DOHH2 (cell line): ENCODE data around the gene TMEM94.
"Not testable (repeated sequence)": the region's sequence is repeated elsewhere in the genome, so short reads cannot be mapped to it uniquely, and the experiment has no call there.

Source experiments
- H3F3A ChIP-seq: fragments of 200-600 bp; sonication (generic), shearing (Covaris generic); 2 replicates; pipeline ENCODE4 v1.6.0; 2016; ENCODE audit warnings: antibody characterized with exemption, mild to moderate bottlenecking; ENCODE audit not compliant: control insufficient read depth, insufficient read depth
- H3K27ac ChIP-seq: fragments of 200-600 bp; sonication (generic); 2 replicates; pipeline ENCODE4 v1.5.1; 2014; ENCODE audit warnings: low read depth, mild to moderate bottlenecking, low read length, moderate library complexity
- H3K27me3 ChIP-seq: fragments of 200-600 bp; sonication (generic); 2 replicates; pipeline ENCODE4 v1.6.1; 2014; ENCODE audit warnings: mild to moderate bottlenecking, low read length, mixed read lengths; ENCODE audit not compliant: control insufficient read depth
- H3K36me3 ChIP-seq: fragments of 200-600 bp; sonication (generic); 2 replicates; pipeline ENCODE4 v1.6.1; 2014; ENCODE audit warnings: mild to moderate bottlenecking, low read length, moderate library complexity, mixed read lengths; ENCODE audit not compliant: control insufficient read depth
- H3K4me1 ChIP-seq: fragments of 200-600 bp; sonication (generic); 2 replicates; pipeline ENCODE4 v1.6.1; 2014; ENCODE audit warnings: mild to moderate bottlenecking, low read length, mixed read lengths; ENCODE audit not compliant: control insufficient read depth
- H3K4me2 ChIP-seq: fragments of 200-600 bp; sonication (generic); 2 replicates; pipeline ENCODE4 v1.6.0; 2014; ENCODE audit warnings: mild to moderate bottlenecking, low read length, moderate library complexity
- H3K4me3 ChIP-seq: fragments of 200-600 bp; sonication (generic); 2 replicates; pipeline ENCODE4 v1.5.1; 2014; ENCODE audit warnings: mild to moderate bottlenecking, low read length, mixed read lengths
- H3K79me2 ChIP-seq: fragments of 200-600 bp; sonication (generic); 2 replicates; pipeline ENCODE4 v1.6.1; 2014; ENCODE audit warnings: mild to moderate bottlenecking, low read length, mixed read lengths; ENCODE audit not compliant: control insufficient read depth
- H3K9me2 ChIP-seq: fragments of 200-600 bp; sonication (generic); replicated peaks from 2 replicates; pipeline ENCODE4 v1.6.1; 2014; ENCODE audit warnings: mild to moderate bottlenecking, low read length, mixed read lengths; ENCODE audit not compliant: control insufficient read depth
- H3K9me3 ChIP-seq: fragments of 200-600 bp; sonication (generic); 2 replicates; pipeline ENCODE4 v1.6.1; 2014; ENCODE audit warnings: antibody characterized with exemption, low read length, mixed read lengths; ENCODE audit not compliant: control insufficient read depth, insufficient read depth
- H4K20me1 ChIP-seq: fragments of 200-600 bp; sonication (generic); 2 replicates; pipeline ENCODE4 v1.6.0; 2014; ENCODE audit warnings: low read depth, mild to moderate bottlenecking, antibody characterized with exemption, low read length, moderate library complexity; ENCODE audit not compliant: control insufficient read depth, insufficient read depth
- CTCF ChIP-seq: fragments of 200-600 bp; sonication (generic); IDR thresholded peaks from one replicate; pipeline ENCODE4 v1.5.1; 2014; ENCODE audit warnings: antibody characterized with exemption, mild to moderate bottlenecking, low read depth, low read length; ENCODE audit not compliant: poor library complexity, severe bottlenecking
- EZH2phosphoT487 ChIP-seq: fragments of 200-600 bp; sonication (generic); IDR thresholded peaks from 2 replicates; pipeline ENCODE4 v1.6.1; 2017; ENCODE audit warnings: borderline replicate concordance, mild to moderate bottlenecking, antibody characterized with exemption, low read length, moderate library complexity, mixed read lengths

The TMEM94 gene

GRCh38 chr17:75445296-75445695 is 11.1 kb upstream of the TMEM94 start:
- no peaks in the 10 kb centered on the region for H3K36me3 ChIP-seq
- H3K4me2 ChIP-seq = no peak overlapping the region
- H3K27me3 ChIP-seq = no peaks in the 10 kb centered on the region
- H3F3A ChIP-seq = no peaks in the 10 kb centered on the region
- no peaks in the 10 kb centered on the region for H4K20me1 ChIP-seq
- no peaks in the 10 kb centered on the region for H3K79me2 ChIP-seq
- no peaks in the 10 kb centered on the region for H3K9me3 ChIP-seq
- TF ChIP-seq CTCF = no peak
- no peak for TF ChIP-seq EZH2phosphoT487
- no peak overlapping the region for H3K4me3 ChIP-seq
- H3K27ac ChIP-seq = no peak overlapping the region
- no peaks in the 10 kb centered on the region for H3K9me2 ChIP-seq
- H3K4me1 ChIP-seq = no peaks in the 10 kb centered on the region

GRCh38 chr17:75445896-75446295 is 10.5 kb upstream of the TMEM94 start:
- not testable (repeated sequence) for H3K4me1 ChIP-seq, H3K27ac ChIP-seq, H3K9me3 ChIP-seq, H3K4me2 ChIP-seq, H3K9me2 ChIP-seq, H3K36me3 ChIP-seq, H3K4me3 ChIP-seq, H3F3A ChIP-seq, H3K27me3 ChIP-seq, H3K79me2 ChIP-seq, H4K20me1 ChIP-seq

GRCh38 chr17:75447951-75448856 is 8.2 kb upstream of the TMEM94 start:
- no peaks in the 10 kb centered on the region for H3K27me3 ChIP-seq
- TF ChIP-seq CTCF (no peak), EZH2phosphoT487 (no peak)
- no peak overlapping the region for H3K4me2 ChIP-seq
- no peaks in the 10 kb centered on the region for H3K4me1 ChIP-seq
- no peaks in the 10 kb centered on the region for H3K9me2 ChIP-seq
- H3K36me3 ChIP-seq = no peaks in the 10 kb centered on the region
- H3K79me2 ChIP-seq = no peaks in the 10 kb centered on the region
- no peak overlapping the region for H3K4me3 ChIP-seq
- no peak overlapping the region for H3K27ac ChIP-seq
- H3F3A ChIP-seq = no peaks in the 10 kb centered on the region
- H4K20me1 ChIP-seq = no peaks in the 10 kb centered on the region
- H3K9me3 ChIP-seq = no peaks in the 10 kb centered on the region

- no peak for TF ChIP-seq EZH2phosphoT487
- no peak for TF ChIP-seq CTCF
- Histone ChIP-seq H3K27ac (no peak overlapping the region), H3K27me3 (no peaks in the 10 kb centered on the region), H3K4me2 (no peak overlapping the region), H3K9me2 (no peaks in the 10 kb centered on the region), H3F3A (no peaks in the 10 kb centered on the region), H3K36me3 (no peaks in the 10 kb centered on the region), H3K9me3 (no peaks in the 10 kb centered on the region), H3K4me3 (no peak overlapping the region), H3K4me1 (peaks cover 12% of the 10 kb centered on the region), H3K79me2 (no peaks in the 10 kb centered on the region), H4K20me1 (no peaks in the 10 kb centered on the region)
Measured at GRCh38 chr17:75450270-75450669, 6.2 kb upstream of the TMEM94 start.
